Measurements from ENCODE around the gene LSAMP.
"Not testable (repeated sequence)": the region's sequence is repeated elsewhere in the genome, so short reads cannot be mapped to it uniquely, and the experiment has no call there.

The LSAMP gene

GRCh38 chr3:116084999-116085791 lies 360.1 kb downstream of the LSAMP start:
- no peak for DNase-seq (ENCODE audit: low spot score)
- no peak for TF ChIP-seq CTCF (IDR thresholded peaks at IDR 0.05; ENCODE audit: extremely low read depth, missing control alignments)

GRCh38 chr3:116083683-116084082 lies 361.6 kb downstream of the LSAMP start:
- no peak for DNase-seq (ENCODE audit: low spot score)
- TF ChIP-seq CTCF (IDR thresholded peaks at IDR 0.05; ENCODE audit: extremely low read depth, missing control alignments) = no peak

GRCh38 chr3:116078561-116078960 lies 366.7 kb downstream of the LSAMP start:
- TF ChIP-seq CTCF (IDR thresholded peaks at IDR 0.05; ENCODE audit: extremely low read depth, missing control alignments) = no peak
- DNase-seq (ENCODE audit: low spot score) = no peak

GRCh38 chr3:116077557-116077956 lies 367.7 kb downstream of the LSAMP start:
- TF ChIP-seq CTCF (IDR thresholded peaks at IDR 0.05; ENCODE audit: extremely low read depth, missing control alignments) = no peak
- DNase-seq (ENCODE audit: low spot score) = no peak

- no peak for DNase-seq (ENCODE audit: low spot score)
- no peak for TF ChIP-seq CTCF (IDR thresholded peaks at IDR 0.05; ENCODE audit: extremely low read depth, missing control alignments)
Observed at GRCh38 chr3:116077059-116077458, 368.2 kb downstream of the LSAMP start.

- DNase-seq (ENCODE audit: low spot score) = not testable (repeated sequence)
Observed at GRCh38 chr3:116070516-116071278, 374.6 kb downstream of the LSAMP start.

- TF ChIP-seq CTCF (IDR thresholded peaks at IDR 0.05; ENCODE audit: extremely low read depth, missing control alignments) = no peak
- DNase-seq (ENCODE audit: low spot score) = no peak
Observed at GRCh38 chr3:116070061-116070460, 375.2 kb downstream of the LSAMP start.

Measured in GM20000 (cell line).